K562 (cell line): ENCODE data around the gene SNAP23. TPM values are rescaled to one million over a fixed set of nuclear protein-coding genes. Genes with fewer than 3 reads are reported as not detected.

ENCODE experiments used
- CHD2 ChIP-seq: IDR thresholded peaks from 2 replicates; pipeline ENCODE4 v1.6.1; 2011; ENCODE audit warnings: low read depth, low read length
- HES1 ChIP-seq: fragments of 450-650 bp; IDR thresholded peaks from 2 replicates; pipeline ENCODE4 v1.6.1; 2016; ENCODE audit warnings: low read depth, mild to moderate bottlenecking, moderate library complexity
- HMG20B ChIP-seq: fragments of 250-450 bp; sonication (Bioruptor Pico); IDR thresholded peaks from 2 replicates; pipeline ENCODE4 v1.5.0; 2021; ENCODE audit warnings: mild to moderate bottlenecking
- ID3 ChIP-seq, 2 experiments: fragments of 250-450 bp in 1 of 2; fragments of 450-650 bp in 1 of 2; sonication (Bioruptor Pico) in 1 of 2; IDR thresholded peaks; 2 replicates each; pipeline versions ENCODE4 v1.6.1 to v1.8.0; 2016 to 2021; ENCODE audit warnings: mild to moderate bottlenecking in 2 of 2, moderate library complexity in 2 of 2, missing compliant biosample characterization in 1 of 2, missing genetic modification characterization in 1 of 2
- RCOR1 ChIP-seq, 2 experiments: IDR thresholded peaks; 2 replicates each; pipeline ENCODE4 v1.6.1; 2012; ENCODE audit warnings: low read depth in 2 of 2, low read length in 2 of 2, borderline replicate concordance in 1 of 2, improper control_type of control experiment in 1 of 2
- REST ChIP-seq, 2 experiments: fragments of 450-650 bp; formaldehyde crosslinking in 1 of 2; IDR thresholded peaks; 2 replicates each; pipeline versions ENCODE4 v1.4.0 to v1.6.1; 2014 to 2020; ENCODE audit warnings: mild to moderate bottlenecking in 2 of 2, borderline replicate concordance in 1 of 2, low read depth in 1 of 2
- RREB1 ChIP-seq: fragments of 250-450 bp; sonication (Bioruptor Pico); IDR thresholded peaks from 2 replicates; pipeline ENCODE4 v1.4.0; 2020
- USF2 ChIP-seq: sonication (generic); formaldehyde crosslinking; IDR thresholded peaks from 2 replicates; pipeline ENCODE4 v1.5.0; 2020; ENCODE audit warnings: missing genetic modification reagents
- ZNF184 ChIP-seq: sonication (generic); formaldehyde crosslinking; IDR thresholded peaks from 2 replicates; pipeline ENCODE4 v1.5.0; 2020; ENCODE audit warnings: missing genetic modification reagents
- polyA plus RNA-seq, 8 experiments: library from polyadenylated mRNA; depleted of rRNA in 4 of 8; stranded (reverse) in 5 of 8; unstranded in 3 of 8; fragments of >200 nt; fragmentation: Nextera tagmentation in 2 of 8; fragmentation: Illumina TruSeq in 1 of 8; extraction: Ambion mirVana in 2 of 8; extraction: Trizol in 1 of 8; gene quantifications; 2 replicates each; pipeline versions ENCODE4 v1.2.1 to v1.2.3, GENCODE V29; 2011 to 2014; ENCODE audit warnings: inconsistent platforms in 1 of 8, missing spikeins in 1 of 8
- total RNA-seq, 7 experiments: library from RNA; depleted of rRNA in 6 of 7; stranded (reverse); fragments of >200 nt in 6 of 7; fragmentation: Illumina TruSeq in 2 of 7; extraction: Trizol in 2 of 7; gene quantifications; 2 replicates each; pipeline versions ENCODE4 v1.2.1 to v1.2.3, GENCODE V29; 2011 to 2021; ENCODE audit warnings: low replicate concordance in 1 of 7

Gene SNAP23
- total and polyA plus RNA-seq, 9 of the 15 experiments (the other 6 are each of a cell fraction or from before 2014, with no cell fraction given), result 78.9 to 168 (median 117) TPM

GRCh38 chr15:42548249-42549031 lies 53.0 kb downstream of the SNAP23 start, which contains the start of the genes HAUS2 and LRRC57 (continued):
- TF ChIP-seq REST (IDR thresholded peaks at IDR 0.05; ENCODE audit: borderline replicate concordance), result no peak
- no peak; the same call in 1 of the 2 replicates for TF ChIP-seq REST (CRISPR knock-in tag; IDR thresholded peaks at IDR 0.05; ENCODE audit: low read depth)
- 0 out of 2 replicates have a peak, but pooled peaks have one; percentile 22 for TF ChIP-seq CHD2
- TF ChIP-seq HMG20B, result no peak
- no peak for TF ChIP-seq ID3 (CRISPR knock-in tag; IDR thresholded peaks at IDR 0.05)
- 0 out of 2 replicates have a peak, but pooled peaks have one; percentile 61 for TF ChIP-seq ID3 (tag; IDR thresholded peaks at IDR 0.05)
- TF ChIP-seq ZNF184, result no peak
- TF ChIP-seq USF2 (CRISPR knock-in tag), result no peak
- TF ChIP-seq RCOR1 (IDR thresholded peaks at IDR 0.05; ENCODE audit: borderline replicate concordance in 1 of 2, low read depth in 2 of 2, low read length in 2 of 2), result peak in 1 of 2 experiments; percentile 79; a peak in 1 of 4 replicates
- TF ChIP-seq RREB1 (CRISPR knock-in tag), result peak; percentile 87; the same call in 1 of the 2 replicates
- TF ChIP-seq HES1, result no peak
